ENCODE data around the gene SUCO. TPM values are rescaled to one million over a fixed set of nuclear protein-coding genes. Genes with fewer than 3 reads are reported as not detected.

The SUCO gene
- total RNA-seq, 1 donor from 2014 or later: 22.1 TPM

DNA sequence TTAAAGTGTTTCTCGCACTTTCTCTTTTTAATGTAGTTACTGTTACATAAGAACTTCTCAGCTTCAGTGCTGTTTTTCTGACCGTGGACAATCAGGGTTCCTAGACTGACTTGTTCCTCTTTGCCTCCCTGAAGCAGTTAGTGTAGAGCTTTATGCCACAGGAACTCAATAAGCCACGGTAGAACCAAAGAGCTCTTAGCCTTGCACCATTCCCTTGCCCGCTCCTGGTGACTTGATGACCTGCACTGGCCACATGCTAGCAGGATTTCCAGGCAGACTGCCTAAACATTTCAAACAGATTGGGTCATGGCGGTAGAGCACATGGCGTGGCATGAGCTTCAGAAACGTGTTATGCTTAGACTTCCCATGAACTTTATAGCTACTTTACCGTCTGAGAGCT lies 107.2 kb downstream of the SUCO start:
- DNase-seq (ENCODE audit: low spot score): no peak

DNA sequence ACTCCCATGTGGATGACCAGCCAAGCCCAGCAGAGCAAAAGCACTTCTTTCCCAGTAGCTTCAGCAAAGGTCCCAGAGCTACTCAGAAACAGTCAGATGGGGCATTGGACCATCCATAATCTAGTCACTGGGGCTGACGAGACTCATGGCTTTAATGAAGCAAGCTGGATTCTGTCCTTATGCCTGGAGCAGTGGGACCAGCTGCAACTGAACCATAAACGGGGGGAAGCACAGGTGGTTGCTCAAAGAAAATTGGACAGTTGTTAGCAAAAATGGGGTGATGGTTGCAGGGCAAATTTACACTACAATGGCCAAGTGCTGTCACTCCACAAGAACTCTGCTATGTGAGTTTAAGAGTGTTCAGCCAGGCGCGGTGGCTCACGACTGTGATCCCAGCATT lies 108.5 kb downstream of the SUCO start:
- no peak for DNase-seq (ENCODE audit: low spot score)

DNA sequence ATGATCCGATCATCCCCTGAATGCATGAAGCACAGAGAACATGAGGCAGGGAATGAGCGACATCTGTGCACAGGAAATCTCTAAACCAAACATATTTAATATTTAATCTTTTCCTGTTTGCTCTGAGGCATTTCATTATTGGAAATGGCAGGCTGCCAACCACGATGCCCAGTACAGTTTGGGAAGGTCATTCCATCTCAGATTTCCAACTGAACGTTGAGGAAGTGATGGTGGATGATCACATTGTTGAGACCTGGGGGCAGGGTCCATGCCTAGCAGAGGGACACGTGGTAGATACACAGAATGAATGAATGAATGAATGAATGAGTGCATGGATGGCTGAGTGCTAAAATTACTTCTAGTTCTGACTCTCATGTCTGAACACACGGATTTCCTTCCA lies 110.0 kb downstream of the SUCO start:
- no peak for DNase-seq (ENCODE audit: low spot score)

DNA sequence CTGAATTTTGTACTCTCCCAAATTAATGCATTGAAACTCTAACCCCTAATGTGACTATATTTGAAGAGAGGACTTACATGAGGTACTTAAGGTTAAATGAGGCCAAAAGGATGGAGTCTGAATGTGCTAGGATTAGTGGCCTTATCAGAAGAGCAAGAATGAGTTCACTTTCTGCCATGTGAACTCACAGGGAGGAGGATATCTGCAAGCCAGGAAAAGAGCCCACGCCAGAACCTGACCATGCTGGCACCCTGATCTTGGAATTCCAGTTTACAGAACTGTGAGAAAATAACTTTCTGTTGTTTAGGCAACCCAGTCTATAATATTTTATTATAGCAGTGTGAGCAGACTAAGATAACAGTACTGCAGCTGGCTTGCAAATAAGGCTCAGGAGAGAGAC lies 113.7 kb downstream of the SUCO start:
- no peak for DNase-seq (ENCODE audit: low spot score)

DNA sequence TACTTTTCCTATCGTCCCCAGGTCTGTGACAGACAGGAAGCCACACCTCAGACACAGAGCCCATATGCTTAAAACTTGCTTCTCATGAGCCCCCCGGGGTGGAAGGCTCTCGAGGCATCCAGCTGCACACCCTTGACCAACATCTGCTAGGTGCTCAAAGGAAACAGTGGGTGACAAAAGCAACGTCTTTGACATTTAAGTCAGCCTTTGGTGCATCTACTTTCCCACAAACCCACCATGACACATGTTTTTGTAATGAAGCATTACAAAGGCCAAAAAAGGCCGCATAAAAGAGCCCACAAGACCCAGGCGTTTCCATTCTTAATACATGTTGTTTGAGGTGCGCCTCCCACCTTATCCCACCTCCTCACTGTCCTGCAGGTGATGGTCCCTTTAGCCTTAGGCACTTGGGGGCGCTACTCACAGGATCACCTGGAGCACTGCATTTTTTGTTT lies 114.2 kb downstream of the SUCO start:
- DNase-seq (ENCODE audit: low spot score): no peak

DNA sequence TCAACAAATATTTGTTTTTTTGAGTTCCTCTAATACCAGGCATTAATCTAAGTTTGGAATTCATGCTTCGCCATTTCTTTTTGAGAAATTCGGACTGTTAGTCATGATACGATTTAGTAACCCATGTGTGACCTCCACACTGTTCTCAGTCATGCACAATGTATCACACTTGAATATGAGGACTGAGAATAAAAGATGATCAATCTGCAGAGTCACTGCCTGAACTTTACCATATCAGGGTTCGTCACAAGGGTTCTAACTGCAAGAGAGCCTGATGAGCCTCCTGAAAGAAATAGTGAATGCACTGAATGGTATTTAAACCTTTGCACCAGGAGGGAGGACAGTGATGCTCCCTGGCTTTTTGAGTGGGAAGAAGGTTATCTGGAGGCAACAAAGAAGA lies 115.0 kb downstream of the SUCO start:
- no peak for DNase-seq (ENCODE audit: low spot score)

DNA sequence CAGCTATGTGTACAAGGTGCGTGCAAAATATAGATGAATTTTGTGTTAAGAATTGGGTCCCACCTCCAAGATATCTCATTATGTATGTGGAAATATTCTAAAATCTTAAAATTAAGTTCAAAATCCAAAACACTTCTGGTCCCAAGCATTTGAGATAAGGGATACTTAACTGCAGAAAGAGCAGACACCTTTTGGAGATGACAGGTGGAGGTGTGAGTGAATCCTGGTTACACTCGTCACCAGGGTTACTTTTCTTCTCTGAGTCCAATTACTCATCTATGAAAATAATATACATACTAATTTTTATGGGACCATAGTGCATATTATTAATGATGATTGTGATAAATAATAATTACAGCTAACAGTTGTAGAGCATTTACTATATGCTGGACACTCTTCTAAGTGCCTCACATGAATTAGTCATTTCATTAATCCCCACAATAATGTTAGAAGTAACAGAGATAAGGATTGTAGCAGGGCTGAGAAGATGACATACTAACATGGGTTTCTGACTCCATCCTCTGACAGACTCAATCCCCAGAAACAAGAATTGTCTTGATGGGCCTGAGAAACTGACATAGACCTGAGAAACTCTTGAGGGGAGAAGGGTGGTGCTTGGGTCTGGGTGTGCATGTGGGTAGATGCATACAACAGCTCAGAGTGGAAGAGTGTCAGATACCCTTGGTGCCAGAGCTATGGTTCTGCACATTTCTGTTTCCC lies 117.7 kb downstream of the SUCO start:
- no peak for DNase-seq (ENCODE audit: low spot score)

DNA sequence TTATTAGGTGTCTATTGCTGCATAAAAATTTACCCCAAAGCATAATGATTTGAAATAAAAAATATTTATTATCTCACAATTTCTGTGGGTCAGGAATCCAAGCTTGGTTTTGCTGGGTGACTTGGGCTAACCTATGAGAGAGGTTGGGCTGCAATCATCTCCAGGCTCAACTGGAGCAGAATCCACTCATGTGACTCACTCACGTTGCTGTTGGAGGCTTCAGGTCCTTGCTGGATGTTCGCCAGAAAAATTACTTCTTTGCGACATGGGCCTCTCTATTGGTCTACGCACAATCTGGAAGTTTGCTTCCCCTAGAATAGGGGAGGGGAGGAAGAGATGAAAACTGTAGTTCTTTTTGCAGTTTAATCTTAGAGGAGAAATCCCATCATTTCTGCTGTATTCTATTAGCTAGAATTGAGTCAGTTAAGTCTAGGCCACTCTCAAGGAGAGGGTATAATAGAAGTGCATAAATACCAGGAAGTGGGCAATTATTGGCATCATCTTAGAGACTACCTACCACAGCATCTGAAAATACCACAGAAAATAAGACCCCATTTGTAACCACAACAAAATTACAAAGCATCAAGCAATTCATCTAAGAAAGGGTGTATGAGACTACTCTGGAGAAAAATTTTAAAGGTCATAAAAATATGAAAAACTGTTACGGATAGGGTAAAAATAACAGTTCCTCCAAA lies 120.2 kb downstream of the SUCO start:
- no peak for DNase-seq (ENCODE audit: low spot score)

DNA sequence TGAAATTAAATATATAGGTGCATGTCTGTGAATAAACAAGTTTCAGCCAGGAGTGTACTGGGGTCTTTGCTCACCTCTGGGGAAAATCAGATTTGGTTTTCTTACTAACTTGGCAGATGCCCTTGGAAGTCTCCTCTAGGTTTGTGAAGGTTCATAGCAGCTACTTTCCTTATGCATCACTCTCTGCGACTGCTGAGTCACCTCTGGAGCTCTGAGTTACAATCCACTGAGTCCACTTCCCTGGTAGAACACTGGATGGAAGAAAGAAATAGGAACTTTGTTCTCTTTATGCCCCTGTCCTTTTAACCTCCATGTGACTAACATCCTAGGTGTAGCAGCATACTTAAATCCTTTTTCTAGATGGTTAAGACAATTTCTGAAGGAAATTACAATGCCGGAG lies 121.6 kb downstream of the SUCO start:
- DNase-seq (ENCODE audit: low spot score): no peak

DNA sequence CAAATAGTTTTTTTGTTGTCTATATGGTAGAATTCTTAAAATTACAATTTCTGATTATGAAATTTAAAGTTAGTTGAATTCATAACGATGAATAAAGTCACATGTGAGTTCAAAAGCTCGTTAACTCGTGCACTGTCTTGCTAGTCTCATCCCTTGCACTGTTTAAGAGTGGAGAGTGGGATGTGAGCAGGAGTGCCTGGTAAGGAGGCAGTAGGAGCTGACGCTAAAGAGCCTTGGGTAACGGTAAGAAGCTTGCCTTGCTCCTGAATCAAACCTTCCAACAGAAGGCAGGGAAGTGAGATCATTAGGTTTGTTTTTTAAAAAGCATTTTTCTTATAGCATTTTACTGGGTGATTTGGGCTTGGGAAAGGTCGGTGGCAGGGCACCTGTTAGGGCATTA lies 123.6 kb downstream of the SUCO start:
- DNase-seq (ENCODE audit: low spot score): no peak

DNA sequence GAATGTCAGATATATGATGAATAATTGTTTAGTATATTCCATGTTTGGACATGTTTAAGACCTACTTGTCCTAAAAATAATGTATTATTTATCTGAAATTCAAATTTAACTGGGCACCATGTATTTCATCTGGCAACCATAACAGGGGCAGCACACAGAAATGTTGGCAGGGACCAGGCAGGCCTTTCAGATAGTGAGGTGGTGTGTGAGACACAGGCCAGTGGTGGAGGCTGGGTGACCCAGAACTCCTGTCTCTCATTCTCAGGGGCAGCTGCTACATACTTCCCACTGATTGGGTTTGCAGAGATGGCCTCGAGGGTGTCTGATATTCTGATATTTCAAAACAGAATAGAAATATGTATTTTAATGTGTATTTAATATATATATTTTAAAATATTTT lies 124.6 kb downstream of the SUCO start:
- no peak for DNase-seq (ENCODE audit: low spot score)

DNA sequence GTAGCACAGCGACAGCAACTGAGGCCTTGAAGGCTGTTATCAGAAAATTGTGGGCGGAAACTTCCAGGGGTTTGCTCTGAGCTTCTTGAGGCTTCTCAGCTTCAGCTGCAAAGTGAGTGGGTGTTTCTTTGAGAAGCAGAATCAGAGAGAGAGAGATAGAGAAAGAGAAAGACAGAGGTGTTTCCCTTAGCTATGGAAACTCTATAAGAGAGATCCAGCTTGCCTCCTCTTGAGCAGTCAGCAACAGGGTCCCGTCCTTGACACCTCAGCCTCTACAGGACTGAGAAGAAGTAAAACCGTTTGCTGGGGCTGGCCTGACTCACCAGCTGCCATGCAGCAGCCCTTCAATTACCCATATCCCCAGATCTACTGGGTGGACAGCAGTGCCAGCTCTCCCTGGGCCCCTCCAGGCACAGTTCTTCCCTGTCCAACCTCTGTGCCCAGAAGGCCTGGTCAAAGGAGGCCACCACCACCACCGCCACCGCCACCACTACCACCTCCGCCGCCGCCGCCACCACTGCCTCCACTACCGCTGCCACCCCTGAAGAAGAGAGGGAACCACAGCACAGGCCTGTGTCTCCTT lies 126.0 kb downstream of the SUCO start, which contains the start of gene FASLG:
Gene FASLG, plus strand, starts transcription at position 233 of the 583 bp plus-strand sequence. Its CDS starts 99 bp downstream, at position 332.
- no peak for DNase-seq (ENCODE audit: low spot score)

DNA sequence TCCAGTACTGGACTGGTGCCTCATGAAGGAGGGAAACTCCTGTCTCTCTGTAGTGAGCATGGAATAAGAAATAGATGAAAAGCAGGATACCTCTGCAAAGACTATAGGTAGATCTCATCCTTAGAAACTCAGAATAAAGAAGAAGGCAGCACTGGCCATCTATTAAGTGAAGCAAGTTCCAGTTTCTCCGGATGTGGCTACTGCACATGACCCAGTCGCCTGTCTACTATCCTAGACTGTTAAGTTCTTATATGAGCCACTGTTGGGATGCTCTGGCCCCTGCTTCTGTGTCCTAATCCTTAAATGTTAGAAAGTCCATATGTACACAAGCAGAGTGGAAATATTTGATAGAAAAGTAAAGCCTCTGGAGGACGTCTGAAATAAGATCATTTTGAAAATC lies 128.2 kb downstream of the SUCO start:
- DNase-seq (ENCODE audit: low spot score): no peak

Other genes with a start within 250 kb of the SUCO start
- gene C1orf105, start 112.5 kb upstream of the SUCO start, total RNA-seq: not detected
- 16.6 TPM for gene PIGC, start 89.1 kb upstream of the SUCO start, total RNA-seq
- not detected for gene FASLG, start 126.0 kb downstream of the SUCO start, total RNA-seq